BJ (cell line): ENCODE results near the gene ABCB11. TPM values are rescaled to one million over a fixed set of nuclear protein-coding genes. Genes with fewer than 3 reads are reported as not detected.

ENCODE experiments used
- CTCF ChIA-PET: fragments of 350-600 bp; formaldehyde crosslinking; extraction: SDS; loops from one replicate; lab custom pipeline; 2021; ENCODE audit warnings: antibody characterized with exemption, inconsistent platforms; lab: Yijun Ruan, JAX
- POLR2A ChIA-PET: fragments of 300-600 bp; sonication (Branson Sonifier 250); formaldehyde crosslinking; extraction: SDS; loops from one replicate; lab custom pipeline; 2021; ENCODE audit warnings: antibody characterized with exemption; lab: Charles Lee
- DNase-seq: peaks from one replicate; pipeline ENCODE4 v3.0.0-alpha.2; 2011; ENCODE audit warnings: low read depth
- H3K27me3 ChIP-seq: 2 replicates; pipeline ENCODE4 v1.6.0; 2011; ENCODE audit warnings: low read length; ENCODE audit not compliant: control insufficient read depth, insufficient read depth
- H3K36me3 ChIP-seq: 2 replicates; pipeline ENCODE4 v1.5.1; 2011; ENCODE audit warnings: low read length; ENCODE audit not compliant: control insufficient read depth, insufficient read depth
- H3K4me3 ChIP-seq: 2 replicates; pipeline ENCODE4 v1.5.1; 2011; ENCODE audit warnings: low read depth, mild to moderate bottlenecking, control low read depth, low read length
- polyA plus RNA-seq: library from polyadenylated mRNA; depleted of rRNA; stranded (reverse); fragments of >200 nt; gene quantifications from 2 replicates; pipeline ENCODE4 v1.2.3, GENCODE V29; 2011
- TF ChIP-seq, protein P1 (sequence below): IDR thresholded peaks from 2 replicates; pipeline ENCODE4 v1.5.1; 2011; ENCODE audit warnings: low read depth, mild to moderate bottlenecking, control low read depth, inconsistent platforms, low read length, moderate library complexity; ENCODE audit not compliant: insufficient read depth

The ABCB11 gene
- polyA plus RNA-seq, 1 experiment = not detected

- no peak for DNase-seq
- ChIA-PET CTCF (no interaction called here), POLR2A (no interaction called here)
- TF ChIP-seq, protein P1, sequence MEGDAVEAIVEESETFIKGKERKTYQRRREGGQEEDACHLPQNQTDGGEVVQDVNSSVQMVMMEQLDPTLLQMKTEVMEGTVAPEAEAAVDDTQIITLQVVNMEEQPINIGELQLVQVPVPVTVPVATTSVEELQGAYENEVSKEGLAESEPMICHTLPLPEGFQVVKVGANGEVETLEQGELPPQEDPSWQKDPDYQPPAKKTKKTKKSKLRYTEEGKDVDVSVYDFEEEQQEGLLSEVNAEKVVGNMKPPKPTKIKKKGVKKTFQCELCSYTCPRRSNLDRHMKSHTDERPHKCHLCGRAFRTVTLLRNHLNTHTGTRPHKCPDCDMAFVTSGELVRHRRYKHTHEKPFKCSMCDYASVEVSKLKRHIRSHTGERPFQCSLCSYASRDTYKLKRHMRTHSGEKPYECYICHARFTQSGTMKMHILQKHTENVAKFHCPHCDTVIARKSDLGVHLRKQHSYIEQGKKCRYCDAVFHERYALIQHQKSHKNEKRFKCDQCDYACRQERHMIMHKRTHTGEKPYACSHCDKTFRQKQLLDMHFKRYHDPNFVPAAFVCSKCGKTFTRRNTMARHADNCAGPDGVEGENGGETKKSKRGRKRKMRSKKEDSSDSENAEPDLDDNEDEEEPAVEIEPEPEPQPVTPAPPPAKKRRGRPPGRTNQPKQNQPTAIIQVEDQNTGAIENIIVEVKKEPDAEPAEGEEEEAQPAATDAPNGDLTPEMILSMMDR = no peak
- Histone ChIP-seq H3K36me3 (no peaks in the 10 kb centered on the region), H3K4me3 (no peak overlapping the region), H3K27me3 (no peaks in the 10 kb centered on the region)
Measured at GRCh38 chr2:168952424-168952823, 78.7 kb downstream of the ABCB11 start.

DNA sequence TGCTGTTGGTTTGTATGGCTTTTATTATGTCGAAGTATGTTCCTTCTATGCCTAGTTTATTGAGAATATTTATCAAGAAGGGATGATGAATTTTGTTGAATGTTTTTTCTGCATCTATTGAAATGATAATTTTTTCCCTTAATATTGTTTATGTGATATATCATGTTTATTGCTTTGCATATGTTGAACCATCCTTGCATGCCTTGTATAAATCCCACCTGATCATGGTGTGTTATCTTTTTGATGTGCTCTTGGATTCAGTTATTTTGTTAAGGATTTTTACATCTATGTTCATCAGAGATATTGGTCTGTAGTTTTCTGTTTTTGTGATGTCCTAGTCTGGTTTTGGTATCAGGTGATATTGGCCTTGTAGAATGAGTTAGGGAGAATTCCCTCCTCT is 79.3 kb downstream of the ABCB11 start:
- ChIA-PET CTCF (no interaction called here), POLR2A (no interaction called here)
- Histone ChIP-seq H3K27me3 (no peaks in the 10 kb centered on the region), H3K4me3 (no peak overlapping the region), H3K36me3 (no peaks in the 10 kb centered on the region)
- DNase-seq = no peak
- TF ChIP-seq, protein P1 = no peak

DNA sequence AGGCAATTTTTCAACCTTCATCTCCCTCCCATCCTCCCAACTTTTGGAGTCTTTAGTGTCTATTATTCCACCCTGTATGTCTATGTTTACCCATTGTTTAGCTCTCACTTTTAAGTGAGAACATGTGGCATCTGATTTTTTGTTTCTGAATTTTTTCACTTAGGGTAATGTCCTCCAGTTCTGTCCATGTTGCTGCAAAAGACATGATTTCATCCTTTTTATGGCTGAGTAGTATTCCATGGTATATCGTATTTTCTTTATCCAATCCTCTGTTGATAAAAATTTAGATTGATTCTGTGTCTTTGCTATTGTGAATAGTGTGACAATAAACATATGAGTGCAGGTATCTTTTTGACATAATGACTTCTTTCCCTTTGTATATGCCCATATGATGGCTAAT is 81.8 kb downstream of the ABCB11 start:
- TF ChIP-seq, protein P1 = no peak
- ChIA-PET POLR2A (no interaction called here), CTCF (interaction anchor here (1.0 to 1.4 kb wide), 3 partner anchors 9 to 15 kb away, joined by 3 to 5 read pairs (median 4); no protein-coding TSS in a partner anchor)
- H3K4me3 ChIP-seq = no peak overlapping the region
- DNase-seq = no peak
- H3K27me3 ChIP-seq = no peaks in the 10 kb centered on the region
- H3K36me3 ChIP-seq = no peaks in the 10 kb centered on the region

DNA sequence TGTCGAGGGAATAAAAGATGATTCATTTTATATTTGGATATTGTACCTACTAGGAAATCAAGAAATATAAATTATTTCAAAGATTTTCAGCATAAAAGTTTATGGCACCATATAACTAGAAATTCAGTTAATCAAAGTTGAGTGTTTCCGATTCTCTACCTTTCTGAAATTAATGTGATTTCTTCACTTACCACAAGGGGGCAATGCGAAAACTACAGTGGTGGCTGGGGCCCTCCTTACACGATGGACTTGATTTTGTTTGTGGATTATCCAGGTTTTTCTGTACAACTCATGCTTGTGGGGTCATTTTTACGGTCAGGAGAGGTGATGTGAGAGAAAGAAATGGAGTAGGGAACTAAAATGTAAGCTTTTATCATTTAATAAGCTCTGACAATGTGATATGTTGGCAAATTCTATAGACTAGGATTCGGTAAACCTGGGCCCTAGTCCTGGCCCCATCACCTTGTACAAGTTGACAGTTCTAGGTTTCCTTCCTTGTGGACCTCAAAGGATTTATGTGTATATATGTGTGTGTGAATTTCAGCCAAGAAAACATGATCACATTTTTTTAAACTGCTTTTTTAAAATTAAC is 82.4 kb downstream of the ABCB11 start:
- POLR2A ChIA-PET = no interaction called here
- no peaks in the 10 kb centered on the region for H3K27me3 ChIP-seq
- H3K4me3 ChIP-seq = no peak overlapping the region
- H3K36me3 ChIP-seq = no peaks in the 10 kb centered on the region
- DNase-seq = no peak
- CTCF ChIA-PET = interaction anchor here (0.8 to 1.8 kb wide), 5 partner anchors 8 to 14 kb away, joined by 3 to 8 read pairs (median 4); no protein-coding TSS in a partner anchor
- TF ChIP-seq, protein P1 = peak; percentile 63

DNA sequence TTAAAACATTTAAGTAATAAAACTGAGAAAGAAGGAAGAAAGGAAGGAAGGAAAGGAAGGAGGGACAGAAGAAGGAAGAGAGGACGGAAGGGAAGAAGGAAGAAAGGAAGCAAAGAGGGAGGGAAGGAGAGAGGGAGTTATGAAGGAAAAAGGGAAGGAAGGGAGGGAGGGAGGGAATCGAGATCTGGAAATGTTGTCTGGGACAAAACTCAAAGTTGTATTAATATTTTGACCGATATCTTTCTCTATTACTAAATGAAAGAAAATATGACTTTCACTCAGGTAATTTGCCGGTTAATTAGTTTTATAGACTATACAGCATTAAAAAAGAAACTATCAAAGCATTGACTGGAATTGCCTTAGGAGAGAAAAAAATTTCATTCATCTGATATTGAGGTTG is 85.6 kb downstream of the ABCB11 start:
- H3K4me3 ChIP-seq = no peak overlapping the region
- POLR2A ChIA-PET = no interaction called here
- H3K36me3 ChIP-seq = no peaks in the 10 kb centered on the region
- CTCF ChIA-PET = no interaction called here
- DNase-seq = no peak
- H3K27me3 ChIP-seq = no peaks in the 10 kb centered on the region
- TF ChIP-seq, protein P1 = no peak
